ENCODE data around the gene CHST3. TPM values are rescaled to one million over a fixed set of nuclear protein-coding genes. Genes with fewer than 3 reads are reported as not detected.

Gene CHST3
- total and polyA plus RNA-seq, 9 of the 15 experiments (the other 6 are each of a cell fraction or from before 2014, with no cell fraction given), result 0.01 to 1.3 (median 0.15) TPM

- no peak for TF ChIP-seq ATF6 (CRISPR knock-in tag; IDR thresholded peaks at IDR 0.05)
- 0 out of 2 replicates have a peak, but pooled peaks have one; percentile 27 for TF ChIP-seq SMAD4 (CRISPR knock-in tag; conservative IDR thresholded peaks at IDR 0.05)
- TF ChIP-seq TCF3 (CRISPR knock-in tag; IDR thresholded peaks at IDR 0.05), result peak; percentile 36; the same call in 1 of the 2 replicates
- 0 out of 2 replicates have a peak, but pooled peaks have one; percentile 4 for TF ChIP-seq ZFX (CRISPR knock-in tag; IDR thresholded peaks at IDR 0.05)
- TF ChIP-seq TAL1 (IDR thresholded peaks at IDR 0.05), result peak; percentile 50; the same call in 1 of the 2 replicates
- no peak for TF ChIP-seq NR2C1 (IDR thresholded peaks at IDR 0.05)
- TF ChIP-seq NR2C1 (tag; IDR thresholded peaks at IDR 0.05), result peak; percentile 43
- TF ChIP-seq ZNF696 (CRISPR knock-in tag; conservative IDR thresholded peaks at IDR 0.05), result no peak
- no peak for TF ChIP-seq ATF1 (CRISPR knock-in tag; IDR thresholded peaks at IDR 0.05)
- TF ChIP-seq ATF1 (tag; IDR thresholded peaks at IDR 0.05), result 0 out of 2 replicates have a peak, but pooled peaks have one; percentile 22
- TF ChIP-seq MITF (IDR thresholded peaks at IDR 0.05), result 0 out of 2 replicates have a peak, but pooled peaks have one; percentile 14
- peak; percentile 31; the same call in 1 of the 2 replicates for TF ChIP-seq DPF2 (IDR thresholded peaks at IDR 0.05)
- no peak for TF ChIP-seq ASH1L (IDR thresholded peaks at IDR 0.05; ENCODE audit: borderline replicate concordance, low read depth, partially characterized antibody)
- TF ChIP-seq TFE3 (CRISPR knock-in tag; IDR thresholded peaks at IDR 0.05), result peak; percentile 9; the same call in 1 of the 2 replicates
- TF ChIP-seq CBFA2T2 (conservative IDR thresholded peaks at IDR 0.05), result peak; percentile 55
- no peak for TF ChIP-seq SIN3A (IDR thresholded peaks at IDR 0.05; ENCODE audit: borderline replicate concordance in 2 of 2, control insufficient read depth in 1 of 2, low read depth in 2 of 2, low read length in 2 of 2)
- TF ChIP-seq ID3 (CRISPR knock-in tag; IDR thresholded peaks at IDR 0.05), result no peak
- peak; percentile 9; the same call in 1 of the 2 replicates for TF ChIP-seq ID3 (tag; IDR thresholded peaks at IDR 0.05)
These were observed 1.3 kb upstream of the CHST3 start (continued) for GRCh38 chr10:71962901-71963300.

All from K562 (cell line).